PFSK-1 (cell line): ENCODE data around the gene CENPVL3. TPM values are rescaled to one million over a fixed set of nuclear protein-coding genes. Genes with fewer than 3 reads are reported as not detected.
"Not testable (repeated sequence)": the region's sequence is repeated elsewhere in the genome, so short reads cannot be mapped to it uniquely, and the experiment has no call there.

ENCODE experiments used
- FOXP2 ChIP-seq: optimal IDR thresholded peaks from 2 replicates; pipeline ENCODE3; 2011; ENCODE audit warnings: borderline replicate concordance, control low read depth, inconsistent platforms; ENCODE audit not compliant: insufficient read depth; ENCODE audit errors: extremely low read length, extremely low read depth
- POLR2AphosphoS5 ChIP-seq: IDR thresholded peaks from 2 replicates; pipeline ENCODE4 v1.6.1; 2012; ENCODE audit warnings: low read depth, mild to moderate bottlenecking, control low read depth, low read length, moderate library complexity
- SIN3A ChIP-seq: IDR thresholded peaks from 2 replicates; pipeline ENCODE4 v1.6.1; 2012; ENCODE audit warnings: mild to moderate bottlenecking, low read length, moderate library complexity, borderline replicate concordance; ENCODE audit not compliant: insufficient read depth
- TAF1 ChIP-seq: IDR thresholded peaks from 2 replicates; pipeline ENCODE4 v1.6.1; 2012; ENCODE audit warnings: low read length, control low read depth, borderline replicate concordance; ENCODE audit not compliant: insufficient read depth
- polyA plus RNA-seq: library from polyadenylated mRNA; unstranded; fragments of >200 nt; gene quantifications from one replicate; pipeline ENCODE4 v1.2.1, GENCODE V29; 2012; ENCODE audit warnings: low read depth, missing spikeins; ENCODE audit not compliant: insufficient read length
- TF ChIP-seq, protein P1 (sequence below), 2 experiments: IDR thresholded peaks; 2 replicates each; pipeline versions ENCODE4 v1.6.1 to v1.8.0; 2011 to 2012; ENCODE audit warnings: low read depth in 2 of 2, low read length in 2 of 2, control low read depth in 1 of 2, inconsistent platforms in 1 of 2, mild to moderate bottlenecking in 1 of 2, moderate library complexity in 1 of 2; ENCODE audit not compliant: insufficient read depth in 1 of 2

The CENPVL3 gene
- not detected for polyA plus RNA-seq

DNA sequence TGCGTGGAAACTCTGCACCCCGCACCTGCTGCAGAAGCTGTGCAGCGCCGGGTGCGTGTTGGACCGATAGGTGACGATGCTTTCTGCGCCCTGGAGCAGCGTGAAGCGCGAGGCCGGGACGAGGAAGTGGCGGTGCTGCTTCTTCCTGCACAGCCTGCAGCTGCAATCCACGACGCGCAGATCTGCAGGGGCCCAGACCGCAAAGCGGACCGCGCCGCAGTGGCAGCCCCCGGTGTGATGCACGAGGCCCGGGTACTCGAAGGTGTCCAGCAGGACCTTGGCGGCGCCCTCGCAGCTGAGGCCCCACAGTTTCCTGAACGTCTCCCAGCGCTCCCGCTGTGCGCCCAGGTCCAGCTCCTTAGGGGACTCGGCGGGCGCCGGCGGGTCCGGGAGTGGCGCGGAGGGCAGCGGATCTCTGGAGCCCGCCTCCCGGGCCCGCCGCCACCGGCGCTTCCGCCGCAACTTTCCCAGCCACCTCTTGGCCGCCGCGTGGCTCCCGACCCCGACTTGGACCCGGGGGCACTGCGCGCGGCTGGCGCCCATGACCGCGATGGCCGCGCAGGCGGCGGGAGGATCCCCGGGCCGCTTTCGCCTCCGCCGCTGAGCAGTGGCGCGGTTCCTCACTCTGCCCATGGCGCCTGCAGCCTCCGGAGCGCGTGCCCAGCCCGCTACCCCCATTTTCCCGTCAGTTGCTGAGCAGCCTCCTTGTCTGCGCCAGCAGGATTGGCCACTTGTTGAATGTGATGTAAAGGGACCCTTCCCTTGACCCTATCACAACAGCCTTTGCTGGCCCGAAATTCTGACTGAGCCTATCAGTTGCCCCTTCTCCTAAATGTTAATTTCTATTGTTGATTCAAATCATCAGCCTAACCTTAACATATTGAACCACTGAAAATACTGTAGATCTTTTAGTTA lies at the start of gene CENPVL3:
Gene CENPVL3 (minus strand): TSS at position 672 of the 915 bp plus-strand sequence. CDS start 39 bp downstream, at position 633.
- TF ChIP-seq TAF1, POLR2AphosphoS5: not testable (repeated sequence)
- TF ChIP-seq, protein P1, sequence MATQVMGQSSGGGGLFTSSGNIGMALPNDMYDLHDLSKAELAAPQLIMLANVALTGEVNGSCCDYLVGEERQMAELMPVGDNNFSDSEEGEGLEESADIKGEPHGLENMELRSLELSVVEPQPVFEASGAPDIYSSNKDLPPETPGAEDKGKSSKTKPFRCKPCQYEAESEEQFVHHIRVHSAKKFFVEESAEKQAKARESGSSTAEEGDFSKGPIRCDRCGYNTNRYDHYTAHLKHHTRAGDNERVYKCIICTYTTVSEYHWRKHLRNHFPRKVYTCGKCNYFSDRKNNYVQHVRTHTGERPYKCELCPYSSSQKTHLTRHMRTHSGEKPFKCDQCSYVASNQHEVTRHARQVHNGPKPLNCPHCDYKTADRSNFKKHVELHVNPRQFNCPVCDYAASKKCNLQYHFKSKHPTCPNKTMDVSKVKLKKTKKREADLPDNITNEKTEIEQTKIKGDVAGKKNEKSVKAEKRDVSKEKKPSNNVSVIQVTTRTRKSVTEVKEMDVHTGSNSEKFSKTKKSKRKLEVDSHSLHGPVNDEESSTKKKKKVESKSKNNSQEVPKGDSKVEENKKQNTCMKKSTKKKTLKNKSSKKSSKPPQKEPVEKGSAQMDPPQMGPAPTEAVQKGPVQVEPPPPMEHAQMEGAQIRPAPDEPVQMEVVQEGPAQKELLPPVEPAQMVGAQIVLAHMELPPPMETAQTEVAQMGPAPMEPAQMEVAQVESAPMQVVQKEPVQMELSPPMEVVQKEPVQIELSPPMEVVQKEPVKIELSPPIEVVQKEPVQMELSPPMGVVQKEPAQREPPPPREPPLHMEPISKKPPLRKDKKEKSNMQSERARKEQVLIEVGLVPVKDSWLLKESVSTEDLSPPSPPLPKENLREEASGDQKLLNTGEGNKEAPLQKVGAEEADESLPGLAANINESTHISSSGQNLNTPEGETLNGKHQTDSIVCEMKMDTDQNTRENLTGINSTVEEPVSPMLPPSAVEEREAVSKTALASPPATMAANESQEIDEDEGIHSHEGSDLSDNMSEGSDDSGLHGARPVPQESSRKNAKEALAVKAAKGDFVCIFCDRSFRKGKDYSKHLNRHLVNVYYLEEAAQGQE (IDR thresholded peaks at IDR 0.05; ENCODE audit: insufficient read depth in 1 of 2, low read depth in 2 of 2, low read length in 2 of 2): not testable (repeated sequence)

DNA sequence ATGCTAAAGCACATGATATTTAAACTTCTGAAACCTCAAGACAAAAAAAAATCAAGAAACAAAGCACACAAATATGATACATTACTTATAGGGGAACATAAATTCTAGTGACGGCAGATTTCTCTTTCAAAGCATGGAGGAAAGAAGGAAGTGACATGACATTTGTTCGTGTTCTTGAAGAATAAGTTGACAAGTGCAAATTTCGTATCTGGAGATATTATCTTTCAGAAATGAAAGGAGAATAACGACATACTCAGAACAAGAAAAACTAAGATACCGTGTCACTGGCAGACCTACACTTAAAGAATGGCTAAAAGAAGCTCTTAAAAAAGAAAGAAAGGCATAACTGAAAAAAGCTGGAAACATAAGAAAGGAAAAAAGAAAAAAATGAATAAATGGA lies 47.3 kb upstream of the CENPVL3 start:
- TF ChIP-seq, protein P1 (IDR thresholded peaks at IDR 0.05; ENCODE audit: insufficient read depth in 1 of 2, low read depth in 2 of 2, low read length in 2 of 2): no peak
- no peak for TF ChIP-seq TAF1
- TF ChIP-seq POLR2AphosphoS5: no peak
- no peak for TF ChIP-seq SIN3A
- no peak for TF ChIP-seq FOXP2

DNA sequence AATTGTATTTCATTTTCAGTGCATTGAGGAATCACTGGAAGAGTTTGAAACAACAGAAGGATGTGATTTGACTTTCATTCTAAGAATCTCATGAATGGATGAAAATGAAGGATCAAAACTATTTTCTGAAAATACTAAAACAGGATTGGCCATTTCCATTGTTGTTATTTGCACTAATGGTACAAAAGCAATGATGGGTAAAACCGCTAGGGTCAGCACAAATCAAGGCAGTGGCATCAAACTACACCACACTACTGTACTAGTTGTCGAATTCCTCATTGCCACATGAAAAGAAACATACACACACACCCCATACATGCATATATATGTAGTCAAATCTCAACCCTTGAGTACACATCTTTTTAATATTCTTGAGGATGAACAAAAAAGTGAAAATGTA lies 24.7 kb upstream of the CENPVL3 start:
- TF ChIP-seq SIN3A (no peak), FOXP2 (no peak), TAF1 (no peak), POLR2AphosphoS5 (no peak)
- TF ChIP-seq, protein P1 (IDR thresholded peaks at IDR 0.05; ENCODE audit: insufficient read depth in 1 of 2, low read depth in 2 of 2, low read length in 2 of 2): no peak

DNA sequence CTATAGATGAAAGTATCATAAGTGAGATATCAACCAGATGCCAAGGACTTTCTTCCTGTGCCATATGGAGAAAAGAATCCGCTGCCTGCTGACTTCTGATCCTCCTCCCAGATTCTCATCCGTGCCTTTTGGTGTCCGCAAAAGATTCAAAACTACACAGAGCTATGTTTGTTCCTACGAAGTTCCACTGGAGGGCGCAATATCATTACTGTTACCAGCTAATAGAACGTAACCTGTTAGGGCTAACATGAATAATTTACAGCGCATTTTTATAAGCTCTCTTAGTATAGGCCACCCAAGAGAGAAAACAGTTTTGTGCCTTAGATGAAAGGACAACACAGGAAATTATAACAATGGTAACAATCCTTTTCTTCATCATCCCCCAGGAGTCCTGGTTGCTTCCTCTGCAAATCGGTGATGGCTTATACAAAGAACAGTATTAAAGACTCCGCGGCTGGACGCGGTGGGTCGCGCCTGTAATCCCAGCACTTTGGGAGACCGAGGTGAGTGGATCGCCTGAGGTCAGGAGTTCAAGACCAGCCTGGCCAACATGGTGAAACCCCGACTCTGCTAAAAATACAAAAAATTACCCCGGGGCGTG lies 22.8 kb upstream of the CENPVL3 start:
- TF ChIP-seq TAF1 (no peak), POLR2AphosphoS5 (no peak), FOXP2 (no peak), SIN3A (no peak)
- TF ChIP-seq, protein P1 (IDR thresholded peaks at IDR 0.05; ENCODE audit: insufficient read depth in 1 of 2, low read depth in 2 of 2, low read length in 2 of 2): no peak
